Measurements from ENCODE around the gene NF1. TPM values are rescaled to one million over a fixed set of nuclear protein-coding genes. Genes with fewer than 3 reads are reported as not detected.

NF1 gene
- total RNA-seq, 5 donors from 2014 or later (not counting 1 experiment from before 2014, with no cell fraction given) = 30.8 to 32.6 (median 31.8) TPM

GRCh38 chr17:31293581-31293980 is 198.8 kb downstream of the NF1 start:
- H3K9me3 Mint-ChIP-seq = no peaks in the 10 kb centered on the region
- H3K27me3 Mint-ChIP-seq = no peaks in the 10 kb centered on the region
- ATAC-seq (replicated peaks in 1 of 4) (no peak), DNase-seq (no peak)
- 100% methylated on average over 2 of the region's 2 CpGs for WGBS (ENCODE audit: insufficient coverage)
- Histone ChIP-seq H3K36me3 (ENCODE audit: control insufficient read depth in 2 of 2, extremely low read depth in 1 of 2, insufficient read depth in 1 of 2, low read length in 1 of 2) (no peaks in the 10 kb centered on the region), H3K4me3 (ENCODE audit: control insufficient read depth in 1 of 2, extremely low read depth in 1 of 2, low read length in 1 of 2) (no peak overlapping the region), H3K27me3 (replicated peaks in 1 of 2; ENCODE audit: control insufficient read depth in 2 of 2, extremely low read depth in 1 of 2, insufficient read depth in 2 of 2, low read length in 1 of 2) (no peaks in the 10 kb centered on the region), H3K4me1 (ENCODE audit: control insufficient read depth in 1 of 2, extremely low read depth in 1 of 2, insufficient read depth in 2 of 2, low read length in 2 of 2) (no peaks in the 10 kb centered on the region), H3K9me3 (no peaks in the 10 kb centered on the region), H3K27ac (ENCODE audit: low read length) (no peak overlapping the region)
- no peak overlapping the region for H3K27ac Mint-ChIP-seq
- H3K4me1 Mint-ChIP-seq = peaks cover 14 to 22% (median 18%) of the 10 kb centered on the region in 3 donors
- no peak overlapping the region for H3K4me3 Mint-ChIP-seq
- H3K36me3 Mint-ChIP-seq = peaks cover 9% of the 10 kb centered on the region
- ChIA-PET POLR2A (interaction anchor here in 1 of 2 donors (0.9 kb wide), 1 partner anchor 35 kb away, joined by 3 read pairs; no protein-coding TSS in a partner anchor), CTCF (interaction anchor here in 1 of 2 donors (0.8 kb wide), 1 partner anchor 19 kb away, joined by 3 read pairs; no protein-coding TSS in a partner anchor)

- H3K36me3 ChIP-seq (ENCODE audit: control insufficient read depth in 2 of 2, extremely low read depth in 1 of 2, insufficient read depth in 1 of 2, low read length in 1 of 2) = no peaks in the 10 kb centered on the region
- WGBS (ENCODE audit: insufficient coverage) = no CpG with 5 or more reads among the region's 3 CpGs
- no peaks in the 10 kb centered on the region for H3K4me1 ChIP-seq (ENCODE audit: control insufficient read depth in 1 of 2, extremely low read depth in 1 of 2, insufficient read depth in 2 of 2, low read length in 2 of 2)
- H3K9me3 ChIP-seq = no peaks in the 10 kb centered on the region
- H3K27ac Mint-ChIP-seq = no peak overlapping the region
- CTCF ChIA-PET = interaction anchor here in 1 of 2 donors (0.8 kb wide), 1 partner anchor 18 kb away, joined by 3 read pairs; no protein-coding TSS in a partner anchor
- H3K9me3 Mint-ChIP-seq = no peaks in the 10 kb centered on the region
- H3K27me3 Mint-ChIP-seq = no peaks in the 10 kb centered on the region
- POLR2A ChIA-PET = interaction anchor here in 1 of 2 donors (0.5 kb wide), 1 partner anchor 26 kb away, joined by 3 read pairs; no protein-coding TSS in a partner anchor
- no peak overlapping the region for H3K4me3 ChIP-seq (ENCODE audit: control insufficient read depth in 1 of 2, extremely low read depth in 1 of 2, low read length in 1 of 2)
- no peak for DNase-seq
- no peak overlapping the region for H3K4me3 Mint-ChIP-seq
- peaks cover 11 to 22% (median 12%) of the 10 kb centered on the region in 3 donors for H3K4me1 Mint-ChIP-seq
- no peaks in the 10 kb centered on the region for H3K27me3 ChIP-seq (replicated peaks in 1 of 2; ENCODE audit: control insufficient read depth in 2 of 2, extremely low read depth in 1 of 2, insufficient read depth in 2 of 2, low read length in 1 of 2)
- H3K27ac ChIP-seq (ENCODE audit: low read length) = no peak overlapping the region
- ATAC-seq (replicated peaks in 1 of 4) = no peak
- peaks cover 9% of the 10 kb centered on the region for H3K36me3 Mint-ChIP-seq
These were observed 199.5 kb downstream of the NF1 start for GRCh38 chr17:31294231-31294630.

GRCh38 chr17:31294820-31295488 is 200.2 kb downstream of the NF1 start:
- Mint-ChIP-seq H3K4me1 (peaks cover 13 to 25% (median 16%) of the 10 kb centered on the region in 3 donors), H3K27ac (no peak overlapping the region), H3K36me3 (peaks cover 9% of the 10 kb centered on the region), H3K4me3 (no peak overlapping the region), H3K9me3 (no peaks in the 10 kb centered on the region), H3K27me3 (no peaks in the 10 kb centered on the region)
- Histone ChIP-seq H3K27ac (ENCODE audit: low read length) (no peak overlapping the region), H3K27me3 (replicated peaks in 1 of 2; ENCODE audit: control insufficient read depth in 2 of 2, extremely low read depth in 1 of 2, insufficient read depth in 2 of 2, low read length in 1 of 2) (no peaks in the 10 kb centered on the region), H3K4me1 (ENCODE audit: control insufficient read depth in 1 of 2, extremely low read depth in 1 of 2, insufficient read depth in 2 of 2, low read length in 2 of 2) (no peaks in the 10 kb centered on the region), H3K9me3 (no peaks in the 10 kb centered on the region), H3K36me3 (ENCODE audit: control insufficient read depth in 2 of 2, extremely low read depth in 1 of 2, insufficient read depth in 1 of 2, low read length in 1 of 2) (no peaks in the 10 kb centered on the region), H3K4me3 (ENCODE audit: control insufficient read depth in 1 of 2, extremely low read depth in 1 of 2, low read length in 1 of 2) (no peak overlapping the region)
- POLR2A ChIA-PET = interaction anchor here (0.5 to 0.8 kb wide), 2 partner anchors 24 to 25 kb away, joined by 3 to 5 read pairs; no protein-coding TSS in a partner anchor
- CTCF ChIA-PET = no interaction called here
- WGBS (ENCODE audit: insufficient coverage) = no CpG with 5 or more reads among the region's 3 CpGs
- no peak for ATAC-seq (replicated peaks in 1 of 4)
- no peak for DNase-seq

GRCh38 chr17:31295489-31295871 is 200.7 kb downstream of the NF1 start:
- ChIA-PET CTCF (no interaction called here), POLR2A (interaction anchor here in 1 of 2 donors (0.8 kb wide), 1 partner anchor 24 kb away, joined by 5 read pairs; no protein-coding TSS in a partner anchor)
- Histone ChIP-seq H3K4me3 (ENCODE audit: control insufficient read depth in 1 of 2, extremely low read depth in 1 of 2, low read length in 1 of 2) (no peak overlapping the region), H3K4me1 (ENCODE audit: control insufficient read depth in 1 of 2, extremely low read depth in 1 of 2, insufficient read depth in 2 of 2, low read length in 2 of 2) (no peaks in the 10 kb centered on the region), H3K27ac (ENCODE audit: low read length) (no peak overlapping the region), H3K36me3 (ENCODE audit: control insufficient read depth in 2 of 2, extremely low read depth in 1 of 2, insufficient read depth in 1 of 2, low read length in 1 of 2) (no peaks in the 10 kb centered on the region), H3K27me3 (replicated peaks in 1 of 2; ENCODE audit: control insufficient read depth in 2 of 2, extremely low read depth in 1 of 2, insufficient read depth in 2 of 2, low read length in 1 of 2) (no peaks in the 10 kb centered on the region), H3K9me3 (no peaks in the 10 kb centered on the region)
- Mint-ChIP-seq H3K4me1 (peaks cover 13 to 27% (median 15%) of the 10 kb centered on the region in 3 donors), H3K27ac (no peak overlapping the region), H3K27me3 (no peaks in the 10 kb centered on the region), H3K9me3 (no peaks in the 10 kb centered on the region), H3K4me3 (no peak overlapping the region), H3K36me3 (peaks cover 6% of the 10 kb centered on the region)
- 100% methylated on average over 1 of the region's 1 CpG for WGBS (ENCODE audit: insufficient coverage)
- no peak for ATAC-seq (replicated peaks in 1 of 4)
- no peak for DNase-seq

GRCh38 chr17:31296142-31296541 is 201.4 kb downstream of the NF1 start:
- no peak for DNase-seq
- POLR2A ChIA-PET = no interaction called here
- no CpG with 5 or more reads among the region's 2 CpGs for WGBS (ENCODE audit: insufficient coverage)
- H3K36me3 Mint-ChIP-seq = peaks cover 5% of the 10 kb centered on the region
- CTCF ChIA-PET = no interaction called here
- no peaks in the 10 kb centered on the region for H3K27me3 ChIP-seq (replicated peaks in 1 of 2; ENCODE audit: control insufficient read depth in 2 of 2, extremely low read depth in 1 of 2, insufficient read depth in 2 of 2, low read length in 1 of 2)
- no peaks in the 10 kb centered on the region for H3K9me3 Mint-ChIP-seq
- H3K27ac Mint-ChIP-seq = no peak overlapping the region
- no peak overlapping the region for H3K27ac ChIP-seq (ENCODE audit: low read length)
- no peak overlapping the region for H3K4me3 Mint-ChIP-seq
- peaks cover 17 to 33% (median 21%) of the 10 kb centered on the region in 3 donors for H3K4me1 Mint-ChIP-seq
- H3K9me3 ChIP-seq = no peaks in the 10 kb centered on the region
- ATAC-seq (replicated peaks in 1 of 4) = no peak
- no peaks in the 10 kb centered on the region for H3K4me1 ChIP-seq (ENCODE audit: control insufficient read depth in 1 of 2, extremely low read depth in 1 of 2, insufficient read depth in 2 of 2, low read length in 2 of 2)
- no peak overlapping the region for H3K4me3 ChIP-seq (ENCODE audit: control insufficient read depth in 1 of 2, extremely low read depth in 1 of 2, low read length in 1 of 2)
- H3K36me3 ChIP-seq (ENCODE audit: control insufficient read depth in 2 of 2, extremely low read depth in 1 of 2, insufficient read depth in 1 of 2, low read length in 1 of 2) = no peaks in the 10 kb centered on the region
- H3K27me3 Mint-ChIP-seq = no peaks in the 10 kb centered on the region

GRCh38 chr17:31297090-31297489 is 202.3 kb downstream of the NF1 start, which contains the start of gene OMG:
OMG (minus strand) TSS chr17:31297239; CDS start chr17:31296331, 908 bp downstream.
- H3K27ac Mint-ChIP-seq = no peak within 1 kb of the TSS

More at GRCh38 chr17:31297090-31297489, 202.3 kb downstream of the NF1 start, which contains the start of gene OMG:
- ChIA-PET POLR2A (no interaction called here), CTCF (no interaction called here)
- Histone ChIP-seq H3K4me3 (ENCODE audit: control insufficient read depth in 1 of 2, extremely low read depth in 1 of 2, low read length in 1 of 2) (no peak within 1 kb of the TSS), H3K4me1 (ENCODE audit: control insufficient read depth in 1 of 2, extremely low read depth in 1 of 2, insufficient read depth in 2 of 2, low read length in 2 of 2) (no peaks in the 10 kb centered on the region), H3K36me3 (ENCODE audit: control insufficient read depth in 2 of 2, extremely low read depth in 1 of 2, insufficient read depth in 1 of 2, low read length in 1 of 2) (no peaks in the 10 kb centered on the region), H3K9me3 (no peaks in the 10 kb centered on the region), H3K27ac (ENCODE audit: low read length) (no peak within 1 kb of the TSS), H3K27me3 (replicated peaks in 1 of 2; ENCODE audit: control insufficient read depth in 2 of 2, extremely low read depth in 1 of 2, insufficient read depth in 2 of 2, low read length in 1 of 2) (no peaks in the 10 kb centered on the region)
- Mint-ChIP-seq H3K27me3 (no peaks in the 10 kb centered on the region), H3K9me3 (no peaks in the 10 kb centered on the region), H3K36me3 (peaks cover 2% of the 10 kb centered on the region), H3K4me1 (peaks cover 25 to 42% (median 30%) of the 10 kb centered on the region in 3 donors), H3K4me3 (no peak within 1 kb of the TSS)
- ATAC-seq (replicated peaks in 1 of 4) (no peak), DNase-seq (no peak)
- WGBS (ENCODE audit: insufficient coverage) = 96% methylated on average over 4 of the region's 7 CpGs
